HEK293 (cell line): ENCODE data around the gene TECR.

Source experiments
- BCL11B ChIP-seq: fragments of 450-650 bp; formaldehyde crosslinking; IDR thresholded peaks from 2 replicates; pipeline ENCODE4 v1.5.1; 2016; ENCODE audit warnings: low read depth, missing biosample characterization, missing genetic modification characterization
- EGR2 ChIP-seq: fragments of 450-650 bp; formaldehyde crosslinking; IDR thresholded peaks from 2 replicates; pipeline ENCODE4 v1.5.1; 2016; ENCODE audit warnings: low read depth, missing biosample characterization, missing genetic modification characterization
- KLF16 ChIP-seq: fragments of 450-650 bp; formaldehyde crosslinking; IDR thresholded peaks from 2 replicates; pipeline ENCODE4 v1.5.1; 2017; ENCODE audit warnings: missing biosample characterization, missing genetic modification characterization
- KLF9 ChIP-seq: fragments of 450-650 bp; formaldehyde crosslinking; IDR thresholded peaks from 2 replicates; pipeline ENCODE4 v1.5.1; 2016; ENCODE audit warnings: missing biosample characterization, missing genetic modification characterization, low read depth
- SALL2 ChIP-seq: fragments of 450-650 bp; formaldehyde crosslinking; IDR thresholded peaks from 2 replicates; pipeline ENCODE4 v1.5.0; 2017; ENCODE audit warnings: missing biosample characterization, mild to moderate bottlenecking, missing genetic modification characterization, borderline replicate concordance
- ZBTB7A ChIP-seq: fragments of 450-650 bp; formaldehyde crosslinking; IDR thresholded peaks from 2 replicates; pipeline ENCODE4 v1.5.1; 2016; ENCODE audit warnings: low read depth, missing biosample characterization, missing genetic modification characterization
- ZFP37 ChIP-seq: fragments of 450-650 bp; formaldehyde crosslinking; IDR thresholded peaks from 2 replicates; pipeline ENCODE4 v1.5.1; 2016; ENCODE audit warnings: missing biosample characterization, missing genetic modification characterization
- ZNF121 ChIP-seq: fragments of 450-650 bp; formaldehyde crosslinking; IDR thresholded peaks from 2 replicates; pipeline ENCODE4 v1.5.1; 2016; ENCODE audit warnings: missing biosample characterization, missing genetic modification characterization
- ZNF140 ChIP-seq: fragments of 450-650 bp; formaldehyde crosslinking; IDR thresholded peaks from 2 replicates; pipeline ENCODE4 v1.5.1; 2016; ENCODE audit warnings: missing biosample characterization, missing genetic modification characterization
- ZNF169 ChIP-seq: fragments of 450-650 bp; formaldehyde crosslinking; IDR thresholded peaks from 2 replicates; pipeline ENCODE4 v1.5.1; 2016; ENCODE audit warnings: missing biosample characterization, missing genetic modification characterization
- ZNF175 ChIP-seq: fragments of 450-650 bp; formaldehyde crosslinking; IDR thresholded peaks from 2 replicates; pipeline ENCODE4 v1.5.1; 2016; ENCODE audit warnings: missing biosample characterization, missing genetic modification characterization
- ZNF239 ChIP-seq: fragments of 450-650 bp; formaldehyde crosslinking; IDR thresholded peaks from 2 replicates; pipeline ENCODE4 v1.5.1; 2016; ENCODE audit warnings: missing biosample characterization, missing genetic modification characterization
- ZNF335 ChIP-seq: fragments of 450-650 bp; formaldehyde crosslinking; conservative IDR thresholded peaks from 2 replicates; pipeline ENCODE4 v1.5.1; 2016; ENCODE audit warnings: missing biosample characterization, missing genetic modification characterization
- ZNF510 ChIP-seq: fragments of 450-650 bp; formaldehyde crosslinking; IDR thresholded peaks from 2 replicates; pipeline ENCODE4 v1.5.1; 2018; ENCODE audit warnings: mild to moderate bottlenecking, missing genetic modification characterization, missing biosample characterization; ENCODE audit not compliant: insufficient replicate concordance
- ZNF560 ChIP-seq: fragments of 450-650 bp; formaldehyde crosslinking; IDR thresholded peaks from 2 replicates; pipeline ENCODE4 v1.5.1; 2017; ENCODE audit warnings: missing biosample characterization, missing genetic modification characterization, borderline replicate concordance
- ZNF571 ChIP-seq: fragments of 450-650 bp; formaldehyde crosslinking; IDR thresholded peaks from 2 replicates; pipeline ENCODE4 v1.5.0; 2017; ENCODE audit warnings: missing biosample characterization, missing genetic modification characterization
- ZNF585B ChIP-seq: fragments of 450-650 bp; formaldehyde crosslinking; IDR thresholded peaks from 2 replicates; pipeline ENCODE4 v1.5.1; 2016; ENCODE audit warnings: missing biosample characterization, missing genetic modification characterization
- ZNF600 ChIP-seq: fragments of 450-650 bp; formaldehyde crosslinking; IDR thresholded peaks from 2 replicates; pipeline ENCODE4 v1.5.1; 2016; ENCODE audit warnings: missing biosample characterization, missing genetic modification characterization
- ZNF624 ChIP-seq: fragments of 450-650 bp; formaldehyde crosslinking; IDR thresholded peaks from 2 replicates; pipeline ENCODE4 v1.5.1; 2017; ENCODE audit warnings: missing biosample characterization, missing genetic modification characterization
- ZNF629 ChIP-seq: fragments of 450-650 bp; formaldehyde crosslinking; IDR thresholded peaks from 2 replicates; pipeline ENCODE4 v1.5.1; 2017; ENCODE audit warnings: missing biosample characterization, missing genetic modification characterization
- ZNF658 ChIP-seq: fragments of 450-650 bp; formaldehyde crosslinking; IDR thresholded peaks from 2 replicates; pipeline ENCODE4; 2016; ENCODE audit warnings: missing biosample characterization, missing genetic modification characterization
- TF ChIP-seq, protein P1 (sequence below): fragments of 450-650 bp; formaldehyde crosslinking; IDR thresholded peaks from 2 replicates; pipeline ENCODE4 v1.5.1; 2016; ENCODE audit warnings: missing biosample characterization, missing genetic modification characterization, low read depth
- TF ChIP-seq, protein P2 (sequence below): fragments of 450-650 bp; formaldehyde crosslinking; IDR thresholded peaks from 2 replicates; pipeline ENCODE4 v1.5.1; 2016; ENCODE audit warnings: missing biosample characterization, missing genetic modification characterization
- TF ChIP-seq, protein P3 (sequence below): fragments of 450-650 bp; formaldehyde crosslinking; IDR thresholded peaks from 2 replicates; pipeline ENCODE4 v1.5.1; 2016; ENCODE audit warnings: missing biosample characterization, missing genetic modification characterization
- TF ChIP-seq, protein P4 (sequence below): fragments of 450-650 bp; formaldehyde crosslinking; IDR thresholded peaks from 2 replicates; pipeline ENCODE4 v1.5.1; 2016; ENCODE audit warnings: missing biosample characterization, missing genetic modification characterization
- TF ChIP-seq, protein P5 (sequence below): fragments of 450-650 bp; formaldehyde crosslinking; IDR thresholded peaks from 2 replicates; pipeline ENCODE4 v1.5.1; 2016; ENCODE audit warnings: missing biosample characterization, missing genetic modification characterization
- TF ChIP-seq, protein P6 (sequence below): fragments of 450-650 bp; IDR thresholded peaks from 2 replicates; pipeline ENCODE4 v1.5.1; 2018; ENCODE audit warnings: missing biosample characterization, missing genetic modification characterization
- TF ChIP-seq, protein P7 (sequence below): fragments of 450-650 bp; formaldehyde crosslinking; IDR thresholded peaks from 2 replicates; pipeline ENCODE4 v1.5.1; 2017; ENCODE audit warnings: missing biosample characterization, missing genetic modification characterization

The TECR gene

DNA sequence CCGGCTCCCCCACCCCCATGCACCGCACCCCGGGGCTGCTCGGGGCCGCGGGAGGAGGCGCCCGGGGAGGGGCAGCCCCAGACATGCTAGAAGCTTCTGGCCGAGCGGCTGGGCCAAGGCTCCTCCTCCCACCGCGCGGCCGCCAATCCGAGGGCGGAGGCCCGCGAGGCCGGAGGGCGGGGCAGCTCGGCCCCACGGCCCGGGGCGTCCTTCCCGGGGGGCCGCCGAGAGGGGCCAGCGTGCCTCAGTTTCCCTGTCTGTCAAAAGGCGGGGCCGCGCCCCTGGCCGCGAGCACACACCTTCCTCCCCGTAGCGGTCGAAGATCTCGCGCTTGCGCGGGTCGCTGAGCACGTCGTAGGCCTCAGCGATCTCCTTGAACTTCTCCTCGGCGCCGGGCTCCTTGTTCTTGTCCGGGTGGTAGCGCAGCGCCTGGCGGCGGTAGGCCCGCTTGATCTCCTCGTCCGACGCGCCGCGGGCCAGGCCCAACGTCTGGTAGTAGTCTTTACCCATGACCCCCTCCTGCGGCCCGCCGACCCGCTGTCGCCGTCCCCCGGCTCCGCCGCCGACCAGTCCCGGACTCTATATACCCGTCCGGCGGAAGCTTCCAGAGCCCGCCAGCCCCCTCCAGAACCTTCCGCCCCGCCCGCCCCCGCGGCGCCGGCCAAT is 11.4 kb upstream of the TECR start, which contains the start of gene DNAJB1 (continued):
- TF ChIP-seq ZNF121: no peak
- no peak for TF ChIP-seq ZNF658 (tag by site-specific recombination)
- TF ChIP-seq, protein P1, sequence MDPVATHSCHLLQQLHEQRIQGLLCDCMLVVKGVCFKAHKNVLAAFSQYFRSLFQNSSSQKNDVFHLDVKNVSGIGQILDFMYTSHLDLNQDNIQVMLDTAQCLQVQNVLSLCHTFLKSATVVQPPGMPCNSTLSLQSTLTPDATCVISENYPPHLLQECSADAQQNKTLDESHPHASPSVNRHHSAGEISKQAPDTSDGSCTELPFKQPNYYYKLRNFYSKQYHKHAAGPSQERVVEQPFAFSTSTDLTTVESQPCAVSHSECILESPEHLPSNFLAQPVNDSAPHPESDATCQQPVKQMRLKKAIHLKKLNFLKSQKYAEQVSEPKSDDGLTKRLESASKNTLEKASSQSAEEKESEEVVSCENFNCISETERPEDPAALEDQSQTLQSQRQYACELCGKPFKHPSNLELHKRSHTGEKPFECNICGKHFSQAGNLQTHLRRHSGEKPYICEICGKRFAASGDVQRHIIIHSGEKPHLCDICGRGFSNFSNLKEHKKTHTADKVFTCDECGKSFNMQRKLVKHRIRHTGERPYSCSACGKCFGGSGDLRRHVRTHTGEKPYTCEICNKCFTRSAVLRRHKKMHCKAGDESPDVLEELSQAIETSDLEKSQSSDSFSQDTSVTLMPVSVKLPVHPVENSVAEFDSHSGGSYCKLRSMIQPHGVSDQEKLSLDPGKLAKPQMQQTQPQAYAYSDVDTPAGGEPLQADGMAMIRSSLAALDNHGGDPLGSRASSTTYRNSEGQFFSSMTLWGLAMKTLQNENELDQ (tag by site-specific recombination): no peak
- TF ChIP-seq KLF16 (tag by site-specific recombination): peak; percentile 83
- TF ChIP-seq, protein P2, sequence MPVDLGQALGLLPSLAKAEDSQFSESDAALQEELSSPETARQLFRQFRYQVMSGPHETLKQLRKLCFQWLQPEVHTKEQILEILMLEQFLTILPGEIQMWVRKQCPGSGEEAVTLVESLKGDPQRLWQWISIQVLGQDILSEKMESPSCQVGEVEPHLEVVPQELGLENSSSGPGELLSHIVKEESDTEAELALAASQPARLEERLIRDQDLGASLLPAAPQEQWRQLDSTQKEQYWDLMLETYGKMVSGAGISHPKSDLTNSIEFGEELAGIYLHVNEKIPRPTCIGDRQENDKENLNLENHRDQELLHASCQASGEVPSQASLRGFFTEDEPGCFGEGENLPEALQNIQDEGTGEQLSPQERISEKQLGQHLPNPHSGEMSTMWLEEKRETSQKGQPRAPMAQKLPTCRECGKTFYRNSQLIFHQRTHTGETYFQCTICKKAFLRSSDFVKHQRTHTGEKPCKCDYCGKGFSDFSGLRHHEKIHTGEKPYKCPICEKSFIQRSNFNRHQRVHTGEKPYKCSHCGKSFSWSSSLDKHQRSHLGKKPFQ (tag by site-specific recombination): 0 out of 2 replicates have a peak, but pooled peaks have one; percentile 35
- peak; percentile 75 for TF ChIP-seq ZNF335 (tag by site-specific recombination)
- TF ChIP-seq ZNF510 (tag by site-specific recombination): no peak
- TF ChIP-seq SALL2: no peak
- TF ChIP-seq, protein P3, sequence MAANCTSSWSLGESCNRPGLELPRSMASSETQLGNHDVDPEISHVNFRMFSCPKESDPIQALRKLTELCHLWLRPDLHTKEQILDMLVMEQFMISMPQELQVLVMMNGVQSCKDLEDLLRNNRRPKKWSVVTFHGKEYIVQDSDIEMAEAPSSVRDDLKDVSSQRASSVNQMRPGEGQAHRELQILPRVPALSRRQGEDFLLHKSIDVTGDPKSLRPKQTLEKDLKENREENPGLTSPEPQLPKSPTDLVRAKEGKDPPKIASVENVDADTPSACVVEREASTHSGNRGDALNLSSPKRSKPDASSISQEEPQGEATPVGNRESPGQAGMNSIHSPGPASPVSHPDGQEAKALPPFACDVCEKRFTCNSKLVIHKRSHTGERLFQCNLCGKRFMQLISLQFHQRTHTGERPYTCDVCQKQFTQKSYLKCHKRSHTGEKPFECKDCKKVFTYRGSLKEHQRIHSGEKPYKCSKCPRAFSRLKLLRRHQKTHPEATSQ (tag by site-specific recombination): peak; percentile 69; the same call in 1 of the 2 replicates
- TF ChIP-seq, protein P4, sequence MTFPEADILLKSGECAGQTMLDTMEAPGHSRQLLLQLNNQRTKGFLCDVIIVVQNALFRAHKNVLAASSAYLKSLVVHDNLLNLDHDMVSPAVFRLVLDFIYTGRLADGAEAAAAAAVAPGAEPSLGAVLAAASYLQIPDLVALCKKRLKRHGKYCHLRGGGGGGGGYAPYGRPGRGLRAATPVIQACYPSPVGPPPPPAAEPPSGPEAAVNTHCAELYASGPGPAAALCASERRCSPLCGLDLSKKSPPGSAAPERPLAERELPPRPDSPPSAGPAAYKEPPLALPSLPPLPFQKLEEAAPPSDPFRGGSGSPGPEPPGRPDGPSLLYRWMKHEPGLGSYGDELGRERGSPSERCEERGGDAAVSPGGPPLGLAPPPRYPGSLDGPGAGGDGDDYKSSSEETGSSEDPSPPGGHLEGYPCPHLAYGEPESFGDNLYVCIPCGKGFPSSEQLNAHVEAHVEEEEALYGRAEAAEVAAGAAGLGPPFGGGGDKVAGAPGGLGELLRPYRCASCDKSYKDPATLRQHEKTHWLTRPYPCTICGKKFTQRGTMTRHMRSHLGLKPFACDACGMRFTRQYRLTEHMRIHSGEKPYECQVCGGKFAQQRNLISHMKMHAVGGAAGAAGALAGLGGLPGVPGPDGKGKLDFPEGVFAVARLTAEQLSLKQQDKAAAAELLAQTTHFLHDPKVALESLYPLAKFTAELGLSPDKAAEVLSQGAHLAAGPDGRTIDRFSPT (tag by site-specific recombination): no peak
- TF ChIP-seq, protein P5, sequence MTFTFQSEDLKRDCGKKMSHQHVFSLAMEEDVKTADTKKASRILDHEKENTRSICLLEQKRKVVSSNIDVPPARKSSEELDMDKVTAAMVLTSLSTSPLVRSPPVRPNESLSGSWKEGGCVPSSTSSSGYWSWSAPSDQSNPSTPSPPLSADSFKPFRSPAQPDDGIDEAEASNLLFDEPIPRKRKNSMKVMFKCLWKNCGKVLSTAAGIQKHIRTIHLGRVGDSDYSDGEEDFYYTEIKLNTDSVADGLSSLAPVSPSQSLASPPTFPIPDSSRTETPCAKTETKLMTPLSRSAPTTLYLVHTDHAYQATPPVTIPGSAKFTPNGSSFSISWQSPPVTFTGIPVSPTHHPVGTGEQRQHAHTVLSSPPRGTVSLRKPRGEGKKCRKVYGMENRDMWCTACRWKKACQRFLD: no peak
- no peak for TF ChIP-seq ZNF585B (tag by site-specific recombination)
- TF ChIP-seq EGR2 (tag by site-specific recombination): no peak
- peak; percentile 80; the same call in 1 of the 2 replicates for TF ChIP-seq ZFP37 (tag by site-specific recombination)
- peak; percentile 15; the same call in 1 of the 2 replicates for TF ChIP-seq ZNF629 (tag by site-specific recombination)
- no peak for TF ChIP-seq ZBTB7A (tag by site-specific recombination)
- TF ChIP-seq ZNF175 (tag by site-specific recombination): no peak
- no peak for TF ChIP-seq ZNF624 (tag by site-specific recombination)
- TF ChIP-seq, protein P6, sequence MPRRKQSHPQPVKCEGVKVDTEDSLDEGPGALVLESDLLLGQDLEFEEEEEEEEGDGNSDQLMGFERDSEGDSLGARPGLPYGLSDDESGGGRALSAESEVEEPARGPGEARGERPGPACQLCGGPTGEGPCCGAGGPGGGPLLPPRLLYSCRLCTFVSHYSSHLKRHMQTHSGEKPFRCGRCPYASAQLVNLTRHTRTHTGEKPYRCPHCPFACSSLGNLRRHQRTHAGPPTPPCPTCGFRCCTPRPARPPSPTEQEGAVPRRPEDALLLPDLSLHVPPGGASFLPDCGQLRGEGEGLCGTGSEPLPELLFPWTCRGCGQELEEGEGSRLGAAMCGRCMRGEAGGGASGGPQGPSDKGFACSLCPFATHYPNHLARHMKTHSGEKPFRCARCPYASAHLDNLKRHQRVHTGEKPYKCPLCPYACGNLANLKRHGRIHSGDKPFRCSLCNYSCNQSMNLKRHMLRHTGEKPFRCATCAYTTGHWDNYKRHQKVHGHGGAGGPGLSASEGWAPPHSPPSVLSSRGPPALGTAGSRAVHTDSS (tag by site-specific recombination): 0 out of 2 replicates have a peak, but pooled peaks have one; percentile 25
- TF ChIP-seq ZNF140 (tag by site-specific recombination): no peak
- TF ChIP-seq KLF9 (tag by site-specific recombination): peak; percentile 75
- TF ChIP-seq, protein P7, sequence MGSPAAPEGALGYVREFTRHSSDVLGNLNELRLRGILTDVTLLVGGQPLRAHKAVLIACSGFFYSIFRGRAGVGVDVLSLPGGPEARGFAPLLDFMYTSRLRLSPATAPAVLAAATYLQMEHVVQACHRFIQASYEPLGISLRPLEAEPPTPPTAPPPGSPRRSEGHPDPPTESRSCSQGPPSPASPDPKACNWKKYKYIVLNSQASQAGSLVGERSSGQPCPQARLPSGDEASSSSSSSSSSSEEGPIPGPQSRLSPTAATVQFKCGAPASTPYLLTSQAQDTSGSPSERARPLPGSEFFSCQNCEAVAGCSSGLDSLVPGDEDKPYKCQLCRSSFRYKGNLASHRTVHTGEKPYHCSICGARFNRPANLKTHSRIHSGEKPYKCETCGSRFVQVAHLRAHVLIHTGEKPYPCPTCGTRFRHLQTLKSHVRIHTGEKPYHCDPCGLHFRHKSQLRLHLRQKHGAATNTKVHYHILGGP: no peak
- TF ChIP-seq ZNF600 (tag by site-specific recombination): peak; percentile 10; the same call in 1 of the 2 replicates
- no peak for TF ChIP-seq ZNF560
- 0 out of 2 replicates have a peak, but pooled peaks have one; percentile 42 for TF ChIP-seq BCL11B
- TF ChIP-seq ZNF571 (tag by site-specific recombination): no peak
- peak; percentile 63; the same call in 1 of the 2 replicates for TF ChIP-seq ZNF169 (tag by site-specific recombination)
- no peak for TF ChIP-seq ZNF239
